ENCODE measurements around the gene ADK. TPM values are rescaled to one million over a fixed set of nuclear protein-coding genes. Genes with fewer than 3 reads are reported as not detected.

ADK gene
- polyA plus RNA-seq, 12 donors, result 28.2 to 42.0 (median 36.5) TPM; not detected in 1

DNA sequence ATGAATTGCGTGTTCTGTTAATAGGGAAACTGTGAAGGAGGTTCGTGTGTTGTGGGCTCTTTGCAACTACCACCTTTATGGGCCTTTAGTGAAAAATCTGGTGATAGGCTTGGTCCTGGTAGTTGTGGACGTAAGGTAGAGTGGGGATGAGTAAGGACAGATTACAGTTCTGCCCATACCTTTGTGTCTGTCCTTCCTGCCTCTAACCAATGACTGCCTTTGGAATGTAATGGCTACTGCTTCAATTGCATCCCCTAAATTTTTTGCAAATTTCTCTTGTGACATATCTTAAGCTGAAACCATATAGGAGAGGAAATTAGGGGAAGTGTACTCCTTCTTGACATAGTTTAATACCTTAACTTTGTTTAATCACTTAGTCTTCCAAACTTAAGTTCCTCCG, 82.3 kb downstream of the ADK start:
- DNase-seq, result no peak

DNA sequence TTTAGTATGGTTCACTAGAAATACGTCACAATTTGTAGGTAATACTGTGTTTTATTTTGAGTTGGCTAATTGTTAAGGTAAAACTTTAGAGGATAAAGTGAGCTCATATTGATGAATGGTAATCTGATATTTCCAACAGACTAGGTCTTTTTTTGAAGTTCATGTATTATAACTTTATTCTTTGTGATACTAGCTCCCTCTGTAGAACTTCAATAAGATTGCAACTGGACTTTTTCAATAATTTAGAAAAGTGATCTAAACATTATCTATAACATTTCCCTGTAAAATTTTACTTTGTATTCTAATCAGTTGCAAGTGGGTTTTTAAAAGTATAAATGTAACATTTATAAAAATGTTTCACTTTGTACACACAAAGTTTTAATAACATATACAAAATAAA, 83.5 kb downstream of the ADK start:
- DNase-seq, result no peak

DNA sequence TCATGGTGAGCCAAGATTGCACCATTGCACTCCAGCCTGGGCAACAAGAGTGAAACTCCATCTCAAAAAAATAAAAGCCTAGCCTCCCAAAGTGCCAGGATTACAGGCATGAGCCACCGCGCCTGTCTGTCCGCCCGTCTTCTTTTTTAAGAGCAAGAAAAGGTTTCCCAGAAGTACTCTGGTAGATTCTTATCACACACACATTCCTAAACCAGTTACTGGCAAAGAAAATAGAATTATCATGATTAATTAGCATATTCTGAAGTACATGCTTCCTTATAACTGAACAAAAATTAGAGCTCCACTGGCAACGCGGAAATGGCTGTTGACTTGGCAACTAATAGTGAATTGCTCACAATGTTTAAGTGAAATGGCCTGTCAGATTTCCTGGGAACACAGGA, 87.0 kb downstream of the ADK start:
- no peak for DNase-seq

DNA sequence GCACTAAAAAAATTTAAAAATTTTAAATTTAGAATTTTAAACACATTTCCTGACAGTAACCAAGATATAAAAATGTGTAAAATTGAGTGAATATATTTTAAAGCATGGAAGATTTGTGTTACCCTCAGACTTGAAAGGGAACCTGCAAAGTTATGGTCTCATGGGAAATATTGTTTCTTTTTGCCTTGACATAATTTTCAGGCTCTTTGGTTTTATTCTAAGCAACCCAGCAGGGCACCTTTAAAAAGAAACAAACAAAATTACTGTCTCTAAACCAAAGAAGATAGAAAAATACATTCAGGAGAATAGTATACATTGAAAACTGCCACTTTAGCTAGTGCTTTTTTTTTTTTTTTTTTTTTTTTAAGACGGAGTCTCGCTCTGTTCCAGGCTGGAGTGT, 87.5 kb downstream of the ADK start:
- DNase-seq, result no peak

DNA sequence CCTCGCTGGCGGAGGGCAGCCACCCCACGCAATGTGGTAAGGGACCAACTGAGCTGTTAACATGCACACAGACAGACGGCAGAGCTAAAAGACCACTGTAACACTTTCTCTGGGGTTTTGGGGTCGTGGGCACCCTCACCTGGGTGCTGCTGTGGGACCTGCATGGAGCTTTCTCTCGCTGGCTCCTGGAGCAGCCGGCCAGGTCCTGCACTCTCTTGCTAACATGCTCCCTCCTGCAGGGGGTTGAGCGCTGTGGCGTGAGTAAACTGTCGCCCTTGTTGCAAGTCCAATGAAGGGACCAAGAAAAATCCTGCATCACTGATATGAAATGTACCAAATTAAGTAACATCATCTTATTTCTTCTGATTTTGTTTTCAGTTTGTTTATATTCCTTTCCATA, 92.0 kb downstream of the ADK start:
- no peak for DNase-seq

DNA sequence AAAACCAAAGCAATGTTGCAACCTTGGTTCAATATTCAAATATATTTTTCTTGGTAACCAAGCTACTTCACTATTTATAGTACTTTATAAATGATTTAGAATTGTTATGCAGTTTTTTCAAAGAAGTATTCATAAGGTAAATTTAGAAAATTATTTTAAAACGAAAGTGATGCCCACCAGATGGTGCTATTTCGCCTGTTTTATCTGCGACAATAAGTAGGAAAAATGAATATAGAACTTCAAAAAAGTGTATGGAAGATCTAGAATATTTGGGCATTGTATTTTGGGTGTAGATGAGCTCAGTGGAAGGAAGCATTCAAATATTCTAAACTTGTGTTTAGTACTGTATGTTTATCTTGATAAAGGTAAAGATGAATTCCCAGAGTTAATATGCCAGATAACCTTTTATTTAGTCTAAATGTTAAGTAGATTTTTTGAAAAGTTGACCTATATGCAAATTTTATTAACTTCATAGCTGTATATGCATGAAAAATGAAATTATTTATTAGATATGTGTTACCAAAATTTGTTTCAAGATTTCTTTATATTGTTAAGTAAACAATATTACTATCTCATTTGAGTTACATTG, 93.2 kb downstream of the ADK start:
- DNase-seq, result peak; percentile 64

DNA sequence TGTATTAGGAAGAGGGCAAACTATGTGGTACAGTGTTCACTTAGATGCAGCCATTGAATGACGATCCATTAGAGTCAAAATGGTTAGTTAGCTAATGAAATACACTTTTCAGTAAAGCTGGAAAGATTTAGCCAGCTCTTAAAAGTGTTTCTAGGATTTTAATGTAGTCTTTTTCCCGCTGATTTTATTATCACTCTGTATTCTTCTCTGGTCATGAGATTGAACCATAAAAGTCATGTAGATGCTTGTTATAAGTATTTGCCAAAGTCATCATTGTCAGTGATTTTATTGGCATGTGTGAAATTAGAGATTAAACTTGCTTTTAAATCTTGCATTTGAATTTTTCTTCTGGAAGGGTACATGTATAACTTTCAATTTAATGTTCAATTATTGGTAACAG, 93.8 kb downstream of the ADK start:
- DNase-seq, result no peak

DNA sequence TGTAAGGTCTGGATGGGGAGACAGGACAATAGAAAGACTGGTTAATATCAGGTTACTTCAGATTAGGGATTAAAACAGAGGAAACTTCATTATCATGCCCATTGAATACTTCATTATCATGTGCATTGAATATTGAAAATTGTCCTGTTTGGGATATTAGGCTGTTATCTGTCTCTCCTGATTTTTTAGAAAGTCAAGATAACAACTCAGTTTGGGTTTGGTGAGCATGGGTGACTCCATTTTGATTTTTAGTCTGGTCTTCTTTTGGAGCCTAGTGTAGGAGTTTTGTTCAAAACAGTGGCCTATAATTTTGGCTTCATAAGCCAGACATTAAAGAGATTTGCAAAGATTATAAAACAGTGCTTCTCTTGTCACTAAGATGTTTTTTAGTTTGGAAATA, 95.5 kb downstream of the ADK start:
- DNase-seq, result no peak

DNA sequence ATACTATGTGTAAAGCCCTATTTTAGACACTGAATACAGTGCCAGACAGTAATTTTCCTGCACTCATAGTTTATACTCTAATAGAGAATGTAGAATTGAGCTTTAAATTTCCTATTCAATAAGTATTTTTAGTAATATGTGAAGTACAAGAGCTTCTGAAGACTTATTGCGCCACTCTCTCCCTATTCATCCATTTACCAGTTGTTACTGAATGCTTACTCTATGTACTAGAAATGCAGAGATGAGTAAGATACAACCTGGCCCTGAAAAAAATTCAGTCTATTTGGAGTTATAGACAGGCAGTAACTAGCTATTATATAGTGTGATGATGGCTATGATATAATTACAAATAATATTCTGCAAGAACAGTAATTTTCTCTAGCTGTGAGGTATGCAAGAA, 98.8 kb downstream of the ADK start:
- DNase-seq, result no peak

DNA sequence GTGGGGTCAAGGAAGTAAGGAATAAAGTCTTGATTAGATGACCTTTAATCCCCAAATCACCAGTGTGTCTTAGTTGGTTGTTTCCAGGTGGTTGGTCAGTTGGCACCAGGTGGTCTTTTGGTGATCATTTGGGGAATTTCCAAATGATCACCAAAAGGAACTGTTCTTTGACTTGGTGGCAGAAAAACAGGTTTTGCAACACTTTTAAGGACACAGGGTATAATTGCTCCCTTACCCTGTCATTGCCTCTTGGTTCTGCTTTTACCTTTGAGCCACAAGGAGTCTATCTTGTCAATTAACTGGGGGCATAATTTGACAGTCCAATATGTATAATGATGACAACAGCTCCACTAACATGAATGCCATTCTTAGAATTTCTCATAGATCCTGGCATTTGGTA, 104.2 kb downstream of the ADK start:
- no peak for DNase-seq

DNA sequence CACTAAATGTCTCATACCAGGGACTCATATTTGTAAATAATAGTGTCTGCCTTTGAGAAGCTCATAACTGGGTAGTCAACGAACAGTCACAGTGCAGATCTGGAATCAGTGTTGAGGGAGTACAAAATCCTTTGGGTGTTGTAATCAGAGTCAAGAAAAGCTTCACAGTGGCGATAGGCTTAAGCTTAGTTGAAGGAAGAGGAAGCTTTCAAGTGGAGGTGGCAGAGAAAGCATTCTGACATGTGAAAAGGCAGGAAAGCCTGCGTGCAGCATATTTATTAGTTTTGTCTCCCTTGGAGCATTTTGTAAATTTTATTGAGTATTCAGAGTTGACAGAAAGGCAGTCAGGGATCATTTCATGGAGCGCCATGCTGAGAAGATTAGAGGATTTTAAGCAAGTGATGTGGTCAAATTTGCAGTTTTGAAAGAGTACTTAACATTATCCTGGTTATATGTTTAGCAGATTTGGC, 104.9 kb downstream of the ADK start:
- DNase-seq, result no peak

DNA sequence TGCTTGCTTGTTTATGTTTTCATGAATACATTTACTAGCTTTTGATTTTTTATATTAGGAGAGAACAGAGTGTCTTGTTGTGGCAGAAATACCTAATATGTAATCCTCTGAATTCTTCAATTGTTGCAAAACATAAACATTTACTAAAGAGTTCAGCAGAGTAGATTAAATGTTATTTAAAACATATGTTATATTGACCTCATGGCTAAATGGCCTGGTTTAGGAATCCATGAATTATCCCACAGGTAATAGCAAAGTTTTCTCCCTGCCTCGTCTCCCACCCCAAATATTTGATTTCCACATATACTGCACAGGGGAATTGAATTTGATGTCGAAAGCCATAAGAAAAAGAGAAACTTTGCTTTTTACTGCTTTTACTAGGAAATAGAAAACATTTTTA, 111.8 kb downstream of the ADK start:
- no peak for DNase-seq

DNA sequence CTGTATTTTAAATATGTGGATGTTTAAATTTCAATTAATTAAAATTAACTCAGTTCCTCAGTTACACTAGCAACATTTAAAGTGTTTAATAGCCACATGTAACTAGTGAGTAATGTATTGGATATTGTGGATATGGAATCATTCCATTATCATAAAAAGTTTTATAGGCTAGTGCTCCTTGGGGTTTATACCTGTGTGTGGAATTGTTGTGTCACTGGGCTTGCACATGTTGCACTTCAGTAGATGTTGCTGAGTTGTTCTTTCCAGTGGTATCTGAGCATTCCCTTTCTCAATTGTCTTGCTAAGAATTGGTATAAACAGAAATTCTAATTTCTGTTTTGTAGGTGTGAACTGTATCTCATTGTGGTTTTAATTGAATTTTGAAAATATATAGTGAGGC, 113.0 kb downstream of the ADK start:
- no peak for DNase-seq

DNA sequence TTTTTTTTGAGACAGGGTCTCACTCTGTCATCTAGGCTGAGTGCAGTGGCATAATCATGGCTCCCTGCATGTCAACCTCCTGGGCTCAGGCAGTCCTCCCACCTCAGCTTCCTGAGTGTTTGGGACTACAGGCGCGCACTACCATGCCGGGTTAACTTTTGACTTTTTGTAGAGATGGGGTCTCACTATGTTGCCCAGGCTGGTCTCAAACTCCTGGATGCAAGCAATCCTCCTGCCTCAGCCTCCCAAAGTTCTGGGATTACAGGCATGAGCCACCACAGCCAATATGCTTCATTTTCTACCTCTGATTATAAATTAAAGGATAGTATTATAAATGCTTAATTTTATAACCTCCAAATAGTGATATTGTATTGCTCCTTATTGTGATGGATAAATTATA, 121.3 kb downstream of the ADK start:
- DNase-seq, result no peak

DNA sequence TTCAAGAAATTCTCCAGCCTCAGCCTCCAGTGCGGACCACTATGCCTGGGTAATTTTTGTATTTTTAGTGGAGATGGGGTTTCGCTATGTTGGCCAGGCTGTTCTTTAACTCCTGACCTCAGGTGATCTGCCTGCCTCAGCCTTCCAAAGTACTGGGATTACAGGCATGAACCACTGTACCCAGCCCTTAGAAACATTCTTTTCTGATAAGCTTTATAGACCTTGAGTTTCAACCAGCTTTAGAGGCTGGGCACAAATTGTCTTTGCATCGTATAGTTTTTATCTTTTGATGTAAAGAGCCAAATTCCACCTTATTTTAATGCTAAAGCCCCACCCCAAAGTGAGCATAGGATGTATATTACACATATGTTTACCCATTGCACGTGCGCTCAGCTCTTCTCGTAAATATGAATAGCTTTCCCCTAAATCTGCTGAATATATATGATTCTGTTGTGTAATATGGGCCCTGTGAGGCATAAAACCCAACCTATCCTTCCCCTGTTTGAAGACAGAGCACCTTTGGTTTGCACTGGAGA, 124.8 kb downstream of the ADK start:
- DNase-seq, result no peak

DNA sequence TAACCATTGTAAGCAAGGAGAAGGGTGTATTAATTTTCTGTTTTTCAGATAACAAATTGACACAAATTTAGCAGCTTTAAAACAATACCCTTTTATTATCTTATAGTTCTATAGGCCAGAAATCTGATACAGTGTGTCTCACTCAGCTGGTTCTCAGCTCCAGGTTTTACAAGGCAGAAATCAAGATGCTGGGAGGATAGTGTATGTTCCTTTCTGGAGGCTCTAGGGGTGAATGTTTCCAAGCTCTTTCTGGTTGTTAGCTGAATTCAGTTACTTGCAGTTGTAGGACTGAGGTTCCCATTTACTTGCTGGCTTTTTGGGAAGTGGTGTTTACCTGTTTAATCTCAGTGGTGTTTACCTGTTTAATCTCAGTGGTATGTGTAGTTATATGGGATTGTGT, 125.4 kb downstream of the ADK start:
- no peak for DNase-seq

DNA sequence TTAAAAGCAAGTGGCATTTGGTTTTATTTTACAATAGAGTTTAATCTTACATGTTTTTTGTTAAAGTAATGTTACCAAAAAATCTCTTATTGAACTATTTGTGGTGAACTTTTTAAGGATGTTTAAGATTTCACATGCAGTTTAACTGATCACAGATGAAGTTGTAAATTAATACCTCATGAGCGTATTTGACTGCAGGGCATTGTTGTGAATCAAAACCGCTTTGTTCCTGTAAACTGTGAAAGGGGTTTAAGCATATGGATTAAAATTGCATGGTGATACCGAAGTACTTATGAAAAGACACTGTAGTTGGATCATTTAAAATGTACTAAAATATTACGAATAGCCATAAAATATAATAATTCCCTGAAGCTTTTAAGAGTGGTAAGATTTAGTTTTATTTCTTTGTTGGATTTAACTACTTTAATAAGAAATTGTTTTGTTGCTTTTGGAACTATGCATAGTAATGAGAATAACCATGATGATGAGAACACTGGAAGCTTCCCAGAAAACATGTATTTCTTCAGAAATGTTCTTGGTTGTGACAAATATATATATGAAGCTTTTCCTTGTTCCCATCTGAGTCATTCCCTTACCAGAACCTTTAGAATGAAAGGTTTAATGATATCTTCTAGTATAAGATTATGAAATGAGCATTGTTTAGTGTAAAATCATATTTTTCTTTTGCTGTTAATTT, 131.3 kb downstream of the ADK start:
- DNase-seq, result peak; percentile 16

DNA sequence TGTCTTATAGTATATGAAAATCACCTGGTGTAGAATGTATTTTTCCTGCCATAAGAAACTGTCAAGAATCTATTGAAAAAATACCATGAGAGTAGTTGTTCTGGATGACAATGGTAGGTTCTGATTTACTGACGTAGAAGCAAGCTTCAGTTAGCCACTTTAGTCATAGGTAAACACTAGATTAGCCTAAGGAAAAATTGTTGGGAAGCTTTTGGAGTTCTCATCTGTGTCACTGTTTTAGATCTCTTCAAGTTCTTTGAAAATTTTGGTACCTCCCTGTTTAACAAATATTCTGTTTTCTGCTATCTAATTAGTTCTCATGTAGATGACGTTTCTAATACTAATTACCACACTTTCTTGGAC, 131.8 kb downstream of the ADK start:
- no peak for DNase-seq

DNA sequence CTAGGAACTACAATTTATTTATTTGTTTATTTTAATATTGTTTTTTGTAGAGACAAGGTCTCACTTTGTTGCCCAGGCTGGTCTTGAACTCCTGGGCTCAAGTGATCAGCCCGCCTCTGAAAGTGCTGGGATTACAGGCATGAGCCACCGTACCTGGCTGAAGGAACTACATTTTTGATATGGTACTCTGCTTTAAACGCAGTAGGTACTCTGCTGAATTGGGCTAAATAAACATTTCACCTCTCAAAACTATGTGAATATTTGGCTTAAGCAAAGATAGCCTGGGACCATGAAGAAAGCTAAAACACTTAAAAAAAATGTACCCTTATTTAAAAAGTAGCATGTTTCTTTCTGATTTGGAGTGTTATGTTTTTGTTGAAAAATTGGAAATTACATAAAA, 138.2 kb downstream of the ADK start:
- DNase-seq, result no peak

DNA sequence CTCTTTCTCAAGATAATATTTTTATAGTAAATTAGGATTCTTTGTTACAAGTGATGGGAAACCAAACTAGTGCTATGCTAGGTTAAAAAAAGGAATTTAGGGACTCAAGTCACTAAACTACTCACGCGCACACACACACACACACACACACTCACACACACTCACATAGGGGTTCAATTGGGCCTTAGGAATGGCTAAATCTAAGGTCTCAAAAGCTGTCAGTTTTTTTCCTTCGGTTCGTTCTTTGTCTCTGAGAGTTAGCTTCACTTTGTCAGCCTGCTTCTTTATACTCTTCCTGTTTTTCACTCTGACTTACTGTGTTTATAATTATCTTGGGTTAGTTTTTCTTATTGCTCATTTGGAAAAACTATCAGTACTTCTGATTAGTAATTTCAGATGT, 138.9 kb downstream of the ADK start:
- DNase-seq, result no peak

DNA sequence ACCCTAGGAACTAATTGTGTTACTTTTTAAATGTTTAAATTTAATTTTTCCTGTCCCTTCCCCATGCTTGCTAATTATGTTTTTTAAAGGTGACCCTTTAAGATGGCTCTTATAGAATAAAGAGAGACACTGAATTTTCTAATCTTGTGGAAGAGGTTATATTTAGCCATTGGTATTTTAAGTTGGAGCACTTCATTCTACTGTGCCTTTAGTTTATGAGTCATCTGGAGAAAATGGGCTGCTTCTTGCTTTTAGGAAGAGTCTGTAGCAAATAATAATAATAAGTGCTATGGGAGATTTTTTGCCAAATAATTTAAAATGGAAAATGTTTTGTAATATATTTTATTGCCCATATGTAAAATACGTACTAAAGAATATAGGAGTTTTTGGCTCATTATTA, 139.7 kb downstream of the ADK start:
- DNase-seq, result no peak

DNA sequence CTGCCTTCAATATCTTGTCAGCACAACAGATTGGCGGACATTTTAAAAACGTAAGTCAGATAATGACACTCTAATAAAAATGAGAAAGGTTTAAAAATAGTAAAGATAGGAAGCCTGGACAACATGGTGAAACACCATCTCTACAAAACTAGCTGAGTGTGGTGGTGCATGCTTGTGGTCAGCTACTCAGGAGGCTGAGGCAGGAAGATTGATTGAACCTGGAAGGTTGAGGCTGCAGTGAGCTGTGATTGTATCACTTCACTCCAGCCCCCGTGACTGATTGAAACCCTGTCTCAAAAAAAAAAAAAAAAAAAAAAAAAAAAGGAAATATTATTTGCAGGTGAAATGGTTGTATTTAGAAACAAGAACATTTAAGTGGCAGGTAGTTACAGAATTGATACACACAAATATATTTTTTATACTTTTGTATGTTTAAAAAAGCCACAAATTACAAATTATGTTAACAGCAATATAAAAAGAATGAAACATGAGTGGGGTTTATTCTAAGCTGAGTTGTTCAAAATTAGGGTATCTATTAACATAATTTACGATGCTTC, 141.9 kb downstream of the ADK start:
- no peak for DNase-seq

DNA sequence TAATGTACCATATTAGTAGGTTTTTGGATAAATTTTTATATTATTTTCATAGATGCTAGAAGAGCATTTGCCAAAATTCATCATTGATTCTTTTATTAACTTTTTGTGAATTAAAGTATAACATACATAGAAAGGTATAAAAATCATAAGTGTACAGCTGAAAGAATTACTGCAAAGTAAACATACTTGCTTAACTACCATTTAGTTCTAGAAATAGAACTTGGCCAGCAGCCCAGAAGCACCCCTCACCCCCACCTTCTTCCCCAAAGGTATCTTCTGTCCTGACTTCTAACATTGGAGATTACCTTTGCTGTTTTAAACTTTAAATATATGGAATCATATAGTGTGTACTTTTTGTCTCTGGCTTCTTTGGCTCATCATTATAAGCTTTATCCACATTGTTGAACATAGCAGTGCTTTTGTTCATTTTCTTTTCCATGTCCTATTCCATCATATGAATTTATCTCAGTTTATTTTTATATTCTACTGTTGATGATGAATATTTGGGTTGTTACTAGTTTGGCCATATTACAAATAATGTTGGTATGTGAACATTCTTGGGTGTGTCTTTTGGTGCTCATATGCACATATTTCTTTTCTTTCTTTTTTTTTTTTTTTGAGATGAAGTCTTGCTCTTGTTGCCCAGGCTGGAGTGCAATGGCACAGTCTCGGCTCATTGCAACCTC, 142.8 kb downstream of the ADK start:
- no peak for DNase-seq

Measured in muscle of arm (tissue), 12 donors.